WTC11 (cell line): ENCODE data around the gene HTATSF1. TPM values are rescaled to one million over a fixed set of nuclear protein-coding genes. Genes with fewer than 3 reads are reported as not detected.

Experiments used
- ATAC-seq: fragments of 200-7000 bp; cut with Tn5 transposase; 2 replicates; pipeline ENCODE4 v1.10.0; 2021; ENCODE audit warnings: mild to moderate bottlenecking, moderate library complexity
- CTCF ChIA-PET: fragments of 300-600 bp; sonication (Branson Sonifier 250); formaldehyde crosslinking; loops from one replicate; lab custom pipeline; 2021; ENCODE audit warnings: antibody characterized with exemption; lab: Charles Lee
- POLR2A ChIA-PET: fragments of 350-600 bp; sonication (Branson Sonifier 250); formaldehyde crosslinking; loops from one replicate; lab custom pipeline; 2021; ENCODE audit warnings: antibody characterized with exemption; lab: Charles Lee
- DNase-seq: peaks from one replicate; pipeline ENCODE4 v3.0.0; 2021; ENCODE audit warnings: low spot score
- H3K27ac Mint-ChIP-seq: 2 replicates; pipeline ENCODE4 v1.8.0; 2021; ENCODE audit warnings: mixed read lengths
- H3K27me3 Mint-ChIP-seq: 2 replicates; pipeline ENCODE4 v1.8.0; 2021; ENCODE audit warnings: low read depth, mild to moderate bottlenecking, moderate library complexity, mixed read lengths
- H3K36me3 Mint-ChIP-seq: 2 replicates; pipeline ENCODE4 v1.8.0; 2021; ENCODE audit warnings: mixed read lengths
- H3K4me1 Mint-ChIP-seq: 2 replicates; pipeline ENCODE4 v1.8.0; 2022; ENCODE audit warnings: mixed read lengths
- H3K4me3 Mint-ChIP-seq: 2 replicates; pipeline ENCODE4 v1.8.0; 2021; ENCODE audit warnings: mild to moderate bottlenecking, moderate library complexity, mixed read lengths
- H3K9me3 Mint-ChIP-seq: 2 replicates; pipeline ENCODE4 v1.8.0; 2021; ENCODE audit warnings: mixed read lengths
- AFF4 ChIP-seq: sonication (generic); formaldehyde crosslinking; IDR thresholded peaks from 2 replicates; pipeline ENCODE4 v1.8.1; 2023; ENCODE audit warnings: mild to moderate bottlenecking, missing genetic modification reagents, borderline replicate concordance
- ARID4B ChIP-seq: sonication (generic); formaldehyde crosslinking; IDR thresholded peaks from 2 replicates; pipeline ENCODE4 v1.8.0; 2023; ENCODE audit warnings: missing genetic modification reagents, mild to moderate bottlenecking, borderline replicate concordance
- ATF6 ChIP-seq: sonication (generic); formaldehyde crosslinking; IDR thresholded peaks from 2 replicates; pipeline ENCODE4 v1.8.1; 2023; ENCODE audit warnings: mild to moderate bottlenecking, missing genetic modification reagents
- ELF4 ChIP-seq: sonication (generic); formaldehyde crosslinking; IDR thresholded peaks from 2 replicates; pipeline ENCODE4 v1.8.1; 2022; ENCODE audit warnings: low read depth, mild to moderate bottlenecking, moderate library complexity, missing genetic modification reagents
- ESRRA ChIP-seq: sonication (generic); formaldehyde crosslinking; IDR thresholded peaks from 2 replicates; pipeline ENCODE4 v1.8.1; 2022; ENCODE audit warnings: mild to moderate bottlenecking, missing genetic modification reagents, borderline replicate concordance
- HMGA2 ChIP-seq: fragments of 250-450 bp; sonication (Bioruptor Pico); IDR thresholded peaks from 2 replicates; pipeline ENCODE4 v1.4.0; 2021; ENCODE audit warnings: mild to moderate bottlenecking, moderate library complexity
- IRF1 ChIP-seq: sonication (generic); formaldehyde crosslinking; IDR thresholded peaks from 2 replicates; pipeline ENCODE4 v1.8.0; 2023; ENCODE audit warnings: missing genetic modification reagents
- IRF2 ChIP-seq: sonication (generic); formaldehyde crosslinking; IDR thresholded peaks from 2 replicates; pipeline ENCODE4 v1.8.0; 2022; ENCODE audit warnings: low read depth, missing genetic modification reagents, borderline replicate concordance
- JUN ChIP-seq: sonication (generic); formaldehyde crosslinking; IDR thresholded peaks from 2 replicates; pipeline ENCODE4 v1.8.0; 2023; ENCODE audit warnings: mild to moderate bottlenecking, missing genetic modification reagents
- NR3C1 ChIP-seq: sonication (generic); formaldehyde crosslinking; conservative IDR thresholded peaks from 2 replicates; pipeline ENCODE4 v1.8.1; 2023; ENCODE audit warnings: low read depth, mild to moderate bottlenecking, missing genetic modification reagents
- OVOL2 ChIP-seq: fragments of 250-450 bp; sonication (Bioruptor Pico); IDR thresholded peaks from 2 replicates; pipeline ENCODE4 v1.9.0; 2021; ENCODE audit warnings: mild to moderate bottlenecking, borderline replicate concordance
- PRRX2 ChIP-seq: fragments of 250-450 bp; sonication (Bioruptor Pico); IDR thresholded peaks from 2 replicates; pipeline ENCODE4 v1.8.0; 2021; ENCODE audit warnings: mild to moderate bottlenecking
- ZBTB21 ChIP-seq: sonication (generic); formaldehyde crosslinking; IDR thresholded peaks from 2 replicates; pipeline ENCODE4 v1.8.1; 2023; ENCODE audit warnings: mild to moderate bottlenecking, missing genetic modification reagents, borderline replicate concordance
- ZNF317 ChIP-seq: sonication (generic); formaldehyde crosslinking; IDR thresholded peaks from 2 replicates; pipeline ENCODE4 v1.8.1; 2023; ENCODE audit warnings: low read depth, mild to moderate bottlenecking, moderate library complexity, missing genetic modification reagents, borderline replicate concordance
- total RNA-seq: library from RNA; stranded (reverse); gene quantifications from 3 replicates; pipeline ENCODE4 v1.2.3, GENCODE V29; 2021
- TF ChIP-seq, protein P1 (sequence below): sonication (generic); formaldehyde crosslinking; IDR thresholded peaks from 2 replicates; pipeline ENCODE4 v1.8.1; 2022; ENCODE audit warnings: low read depth, missing genetic modification reagents, borderline replicate concordance
- TF ChIP-seq, protein P2 (sequence below): sonication (generic); formaldehyde crosslinking; IDR thresholded peaks from 2 replicates; pipeline ENCODE4 v1.8.1; 2022; ENCODE audit warnings: missing genetic modification reagents, borderline replicate concordance
- TF ChIP-seq, protein P3 (sequence below): sonication (generic); formaldehyde crosslinking; conservative IDR thresholded peaks from 2 replicates; pipeline ENCODE4 v1.8.1; 2022; ENCODE audit warnings: mild to moderate bottlenecking, missing genetic modification reagents
- TF ChIP-seq, protein P4 (sequence below): sonication (generic); formaldehyde crosslinking; IDR thresholded peaks from 2 replicates; pipeline ENCODE4 v1.8.0; 2023; ENCODE audit warnings: mild to moderate bottlenecking, missing genetic modification reagents

HTATSF1 gene
- total RNA-seq, 1 experiment from 2014 or later = 44.6 TPM

- ChIA-PET CTCF (no interaction called here), POLR2A (no interaction called here)
- Mint-ChIP-seq H3K9me3 (no peaks in the 10 kb centered on the region), H3K36me3 (no peaks in the 10 kb centered on the region), H3K4me3 (no peak overlapping the region), H3K4me1 (no peaks in the 10 kb centered on the region), H3K27ac (no peak overlapping the region), H3K27me3 (no peaks in the 10 kb centered on the region; the same call in 1 of the 2 replicates)
- no peak for TF ChIP-seq NR3C1 (CRISPR knock-in tag)
- TF ChIP-seq, protein P1, sequence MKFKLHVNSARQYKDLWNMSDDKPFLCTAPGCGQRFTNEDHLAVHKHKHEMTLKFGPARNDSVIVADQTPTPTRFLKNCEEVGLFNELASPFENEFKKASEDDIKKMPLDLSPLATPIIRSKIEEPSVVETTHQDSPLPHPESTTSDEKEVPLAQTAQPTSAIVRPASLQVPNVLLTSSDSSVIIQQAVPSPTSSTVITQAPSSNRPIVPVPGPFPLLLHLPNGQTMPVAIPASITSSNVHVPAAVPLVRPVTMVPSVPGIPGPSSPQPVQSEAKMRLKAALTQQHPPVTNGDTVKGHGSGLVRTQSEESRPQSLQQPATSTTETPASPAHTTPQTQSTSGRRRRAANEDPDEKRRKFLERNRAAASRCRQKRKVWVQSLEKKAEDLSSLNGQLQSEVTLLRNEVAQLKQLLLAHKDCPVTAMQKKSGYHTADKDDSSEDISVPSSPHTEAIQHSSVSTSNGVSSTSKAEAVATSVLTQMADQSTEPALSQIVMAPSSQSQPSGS (CRISPR knock-in tag) = no peak
- TF ChIP-seq, protein P2, sequence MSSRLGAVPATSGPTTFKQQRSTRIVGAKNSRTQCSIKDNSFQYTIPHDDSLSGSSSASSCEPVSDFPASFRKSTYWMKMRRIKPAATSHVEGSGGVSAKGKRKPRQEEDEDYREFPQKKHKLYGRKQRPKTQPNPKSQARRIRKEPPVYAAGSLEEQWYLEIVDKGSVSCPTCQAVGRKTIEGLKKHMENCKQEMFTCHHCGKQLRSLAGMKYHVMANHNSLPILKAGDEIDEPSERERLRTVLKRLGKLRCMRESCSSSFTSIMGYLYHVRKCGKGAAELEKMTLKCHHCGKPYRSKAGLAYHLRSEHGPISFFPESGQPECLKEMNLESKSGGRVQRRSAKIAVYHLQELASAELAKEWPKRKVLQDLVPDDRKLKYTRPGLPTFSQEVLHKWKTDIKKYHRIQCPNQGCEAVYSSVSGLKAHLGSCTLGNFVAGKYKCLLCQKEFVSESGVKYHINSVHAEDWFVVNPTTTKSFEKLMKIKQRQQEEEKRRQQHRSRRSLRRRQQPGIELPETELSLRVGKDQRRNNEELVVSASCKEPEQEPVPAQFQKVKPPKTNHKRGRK = no peak
- TF ChIP-seq OVOL2 = no peak
- TF ChIP-seq AFF4 (CRISPR knock-in tag) = no peak
- TF ChIP-seq ZBTB21 (CRISPR knock-in tag) = no peak
- TF ChIP-seq, protein P3, sequence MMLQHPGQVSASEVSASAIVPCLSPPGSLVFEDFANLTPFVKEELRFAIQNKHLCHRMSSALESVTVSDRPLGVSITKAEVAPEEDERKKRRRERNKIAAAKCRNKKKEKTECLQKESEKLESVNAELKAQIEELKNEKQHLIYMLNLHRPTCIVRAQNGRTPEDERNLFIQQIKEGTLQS = no peak
- no peak for TF ChIP-seq IRF1 (CRISPR knock-in tag)
- TF ChIP-seq ARID4B (CRISPR knock-in tag) = no peak
- no peak for TF ChIP-seq JUN (CRISPR knock-in tag)
- TF ChIP-seq ELF4 (CRISPR knock-in tag) = no peak
- no peak for TF ChIP-seq ATF6 (CRISPR knock-in tag)
- no peak for TF ChIP-seq ZNF317
- TF ChIP-seq ESRRA (CRISPR knock-in tag) = no peak
- TF ChIP-seq, protein P4, sequence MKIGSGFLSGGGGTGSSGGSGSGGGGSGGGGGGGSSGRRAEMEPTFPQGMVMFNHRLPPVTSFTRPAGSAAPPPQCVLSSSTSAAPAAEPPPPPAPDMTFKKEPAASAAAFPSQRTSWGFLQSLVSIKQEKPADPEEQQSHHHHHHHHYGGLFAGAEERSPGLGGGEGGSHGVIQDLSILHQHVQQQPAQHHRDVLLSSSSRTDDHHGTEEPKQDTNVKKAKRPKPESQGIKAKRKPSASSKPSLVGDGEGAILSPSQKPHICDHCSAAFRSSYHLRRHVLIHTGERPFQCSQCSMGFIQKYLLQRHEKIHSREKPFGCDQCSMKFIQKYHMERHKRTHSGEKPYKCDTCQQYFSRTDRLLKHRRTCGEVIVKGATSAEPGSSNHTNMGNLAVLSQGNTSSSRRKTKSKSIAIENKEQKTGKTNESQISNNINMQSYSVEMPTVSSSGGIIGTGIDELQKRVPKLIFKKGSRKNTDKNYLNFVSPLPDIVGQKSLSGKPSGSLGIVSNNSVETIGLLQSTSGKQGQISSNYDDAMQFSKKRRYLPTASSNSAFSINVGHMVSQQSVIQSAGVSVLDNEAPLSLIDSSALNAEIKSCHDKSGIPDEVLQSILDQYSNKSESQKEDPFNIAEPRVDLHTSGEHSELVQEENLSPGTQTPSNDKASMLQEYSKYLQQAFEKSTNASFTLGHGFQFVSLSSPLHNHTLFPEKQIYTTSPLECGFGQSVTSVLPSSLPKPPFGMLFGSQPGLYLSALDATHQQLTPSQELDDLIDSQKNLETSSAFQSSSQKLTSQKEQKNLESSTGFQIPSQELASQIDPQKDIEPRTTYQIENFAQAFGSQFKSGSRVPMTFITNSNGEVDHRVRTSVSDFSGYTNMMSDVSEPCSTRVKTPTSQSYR (CRISPR knock-in tag) = no peak
- TF ChIP-seq IRF2 = no peak
- no peak for TF ChIP-seq PRRX2 (CRISPR knock-in tag)
- TF ChIP-seq HMGA2 (CRISPR knock-in tag) = no peak
- no peak for DNase-seq
- ATAC-seq = no peak
Measured at GRCh38 chrX:136542281-136542680, 44.9 kb downstream of the HTATSF1 start.
